WTC11 (cell line): ENCODE results near the gene LRRC47.

ENCODE experiments used
- GABPB1 ChIP-seq: sonication (generic); formaldehyde crosslinking; IDR thresholded peaks from 2 replicates; pipeline ENCODE4 v1.8.1; 2023; ENCODE audit warnings: mild to moderate bottlenecking, missing genetic modification reagents
- JUN ChIP-seq: sonication (generic); formaldehyde crosslinking; IDR thresholded peaks from 2 replicates; pipeline ENCODE4 v1.8.0; 2023; ENCODE audit warnings: mild to moderate bottlenecking, missing genetic modification reagents
- MYBL2 ChIP-seq: sonication (generic); formaldehyde crosslinking; IDR thresholded peaks from 2 replicates; pipeline ENCODE4 v1.8.1; 2023; ENCODE audit warnings: mild to moderate bottlenecking, moderate library complexity, missing genetic modification reagents
- NFE2L1 ChIP-seq: sonication (generic); formaldehyde crosslinking; IDR thresholded peaks from 2 replicates; pipeline ENCODE4 v1.8.1; 2023; ENCODE audit warnings: missing genetic modification reagents
- NFYB ChIP-seq: sonication (generic); formaldehyde crosslinking; conservative IDR thresholded peaks from 2 replicates; pipeline ENCODE4 v1.8.0; 2022; ENCODE audit warnings: low read depth, missing genetic modification reagents
- RELA ChIP-seq: sonication (generic); formaldehyde crosslinking; IDR thresholded peaks from 2 replicates; pipeline ENCODE4 v1.8.1; 2022; ENCODE audit warnings: missing genetic modification reagents, mild to moderate bottlenecking, borderline replicate concordance
- TF ChIP-seq, protein P1 (sequence below): fragments of 200-600 bp; IDR thresholded peaks from 2 replicates; pipeline ENCODE4 v1.8.0; 2022; ENCODE audit warnings: antibody characterized with exemption
- TF ChIP-seq, protein P2 (sequence below): sonication (generic); formaldehyde crosslinking; IDR thresholded peaks from 2 replicates; pipeline ENCODE4 v1.8.1; 2022; ENCODE audit warnings: missing genetic modification reagents, borderline replicate concordance

DNA sequence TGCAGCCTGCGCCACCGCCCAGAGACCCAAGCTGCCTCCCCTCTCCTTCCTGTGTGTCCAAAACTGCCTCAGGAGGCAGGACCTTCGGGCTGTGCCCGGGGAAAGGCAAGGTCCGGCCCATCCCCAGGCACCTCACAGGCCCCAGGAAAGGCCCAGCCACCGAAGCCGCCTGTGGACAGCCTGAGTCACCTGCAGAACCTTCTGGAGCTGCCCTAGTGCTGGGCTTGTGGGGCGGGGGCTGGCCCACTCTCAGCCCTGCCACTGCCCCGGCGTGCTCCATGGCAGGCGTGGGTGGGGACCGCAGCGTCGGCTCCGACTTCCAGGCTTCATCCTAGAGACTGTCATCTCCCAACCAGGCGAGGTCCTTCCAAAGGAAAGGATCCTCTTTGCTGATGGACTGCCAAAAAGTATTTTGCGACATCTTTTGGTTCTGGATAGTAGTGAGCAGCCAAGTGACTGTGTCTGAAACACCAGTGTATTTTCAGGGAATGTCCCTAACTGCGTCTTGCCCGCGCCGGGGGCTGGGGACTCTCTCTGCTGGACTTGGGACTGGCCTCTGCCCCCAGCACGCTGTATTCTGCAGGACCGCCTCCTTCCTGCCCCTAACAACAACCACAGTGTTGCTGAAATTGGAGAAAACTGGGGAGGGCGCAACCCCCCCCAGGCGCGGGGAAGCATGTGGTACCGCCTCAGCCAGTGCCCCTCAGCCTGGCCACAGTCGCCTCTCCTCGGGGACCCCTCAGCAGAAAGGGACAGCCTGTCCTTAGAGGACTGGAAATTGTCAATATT is 63.0 kb downstream of the LRRC47 start:
- no peak for TF ChIP-seq MYBL2 (CRISPR knock-in tag)
- TF ChIP-seq JUN (CRISPR knock-in tag) = no peak
- no peak for TF ChIP-seq NFE2L1 (CRISPR knock-in tag)
- no peak for TF ChIP-seq RELA (CRISPR knock-in tag)
- no peak for TF ChIP-seq NFYB (CRISPR knock-in tag)
- TF ChIP-seq, protein P1, sequence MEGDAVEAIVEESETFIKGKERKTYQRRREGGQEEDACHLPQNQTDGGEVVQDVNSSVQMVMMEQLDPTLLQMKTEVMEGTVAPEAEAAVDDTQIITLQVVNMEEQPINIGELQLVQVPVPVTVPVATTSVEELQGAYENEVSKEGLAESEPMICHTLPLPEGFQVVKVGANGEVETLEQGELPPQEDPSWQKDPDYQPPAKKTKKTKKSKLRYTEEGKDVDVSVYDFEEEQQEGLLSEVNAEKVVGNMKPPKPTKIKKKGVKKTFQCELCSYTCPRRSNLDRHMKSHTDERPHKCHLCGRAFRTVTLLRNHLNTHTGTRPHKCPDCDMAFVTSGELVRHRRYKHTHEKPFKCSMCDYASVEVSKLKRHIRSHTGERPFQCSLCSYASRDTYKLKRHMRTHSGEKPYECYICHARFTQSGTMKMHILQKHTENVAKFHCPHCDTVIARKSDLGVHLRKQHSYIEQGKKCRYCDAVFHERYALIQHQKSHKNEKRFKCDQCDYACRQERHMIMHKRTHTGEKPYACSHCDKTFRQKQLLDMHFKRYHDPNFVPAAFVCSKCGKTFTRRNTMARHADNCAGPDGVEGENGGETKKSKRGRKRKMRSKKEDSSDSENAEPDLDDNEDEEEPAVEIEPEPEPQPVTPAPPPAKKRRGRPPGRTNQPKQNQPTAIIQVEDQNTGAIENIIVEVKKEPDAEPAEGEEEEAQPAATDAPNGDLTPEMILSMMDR = no peak
- no peak for TF ChIP-seq GABPB1 (CRISPR knock-in tag)
- TF ChIP-seq, protein P2, sequence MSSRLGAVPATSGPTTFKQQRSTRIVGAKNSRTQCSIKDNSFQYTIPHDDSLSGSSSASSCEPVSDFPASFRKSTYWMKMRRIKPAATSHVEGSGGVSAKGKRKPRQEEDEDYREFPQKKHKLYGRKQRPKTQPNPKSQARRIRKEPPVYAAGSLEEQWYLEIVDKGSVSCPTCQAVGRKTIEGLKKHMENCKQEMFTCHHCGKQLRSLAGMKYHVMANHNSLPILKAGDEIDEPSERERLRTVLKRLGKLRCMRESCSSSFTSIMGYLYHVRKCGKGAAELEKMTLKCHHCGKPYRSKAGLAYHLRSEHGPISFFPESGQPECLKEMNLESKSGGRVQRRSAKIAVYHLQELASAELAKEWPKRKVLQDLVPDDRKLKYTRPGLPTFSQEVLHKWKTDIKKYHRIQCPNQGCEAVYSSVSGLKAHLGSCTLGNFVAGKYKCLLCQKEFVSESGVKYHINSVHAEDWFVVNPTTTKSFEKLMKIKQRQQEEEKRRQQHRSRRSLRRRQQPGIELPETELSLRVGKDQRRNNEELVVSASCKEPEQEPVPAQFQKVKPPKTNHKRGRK (CRISPR knock-in tag) = no peak
